Heart left ventricle (tissue), 16 donors: ENCODE measurements around the gene SMR3B. TPM values are rescaled to one million over a fixed set of nuclear protein-coding genes. Genes with fewer than 3 reads are reported as not detected.

ENCODE experiments used
- ATAC-seq, 4 donors: fragments of 200-7000 bp; cut with Tn5 transposase; one replicate each; pipeline ENCODE4 v1.9.1; 2020 to 2022; ENCODE audit warnings: moderate library complexity in 4 of 4, mild to moderate bottlenecking in 3 of 4, moderate number of reproducible peaks in 1 of 4
- DNase-seq, 5 donors: peaks; one replicate each; pipeline ENCODE4 v3.0.0-alpha.2; 2020
- H3K27ac ChIP-seq, 12 donors: fragments of 200-600 bp; sonication (generic) in 4 of 12; one replicate each; pipeline versions ENCODE4 v1.5.0 to v1.8.0; 2016 to 2022; ENCODE audit warnings: mild to moderate bottlenecking in 2 of 12
- H3K27me3 ChIP-seq, 9 donors: fragments of 200-600 bp; sonication (generic) in 2 of 9; one replicate each; pipeline versions ENCODE4 v1.5.1 to v1.8.0; 2016 to 2022; ENCODE audit warnings: mild to moderate bottlenecking in 3 of 9
- H3K36me3 ChIP-seq, 9 donors: fragments of 200-600 bp; sonication (generic) in 2 of 9; one replicate each; pipeline versions ENCODE4 v1.5.0 to v1.8.0; 2018 to 2022; ENCODE audit warnings: mild to moderate bottlenecking in 2 of 9
- H3K4me1 ChIP-seq, 12 donors: fragments of 200-600 bp; sonication (generic) in 4 of 12; one replicate each; pipeline versions ENCODE4 v1.5.0 to v1.8.0; 2016 to 2022; ENCODE audit warnings: mild to moderate bottlenecking in 3 of 12
- H3K4me3 ChIP-seq, 12 donors: fragments of 200-600 bp; sonication (generic) in 4 of 12; one replicate each; pipeline versions ENCODE4 v1.5.0 to v1.8.0; 2017 to 2022; ENCODE audit warnings: mild to moderate bottlenecking in 9 of 12, moderate library complexity in 4 of 12
- H3K9me3 ChIP-seq, 12 donors: fragments of 200-600 bp; sonication (generic) in 4 of 12; one replicate each; pipeline versions ENCODE4 v1.5.0 to v1.8.0; 2016 to 2022; ENCODE audit warnings: mild to moderate bottlenecking in 1 of 12
- CTCF ChIP-seq, 12 donors: fragments of 200-600 bp; sonication (generic) in 4 of 12; IDR thresholded peaks; one replicate each; pipeline versions ENCODE4 v1.5.0 to v1.8.0; 2018 to 2022; ENCODE audit warnings: antibody characterized with exemption in 12 of 12, mild to moderate bottlenecking in 5 of 12
- POLR2A ChIP-seq, 2 donors: fragments of 450-650 bp; IDR thresholded peaks; one replicate each; pipeline ENCODE4 v1.6.1; 2017; ENCODE audit warnings: antibody characterized with exemption in 2 of 2, mild to moderate bottlenecking in 2 of 2, moderate library complexity in 2 of 2
- WGBS, 4 donors: extraction: QIAGEN DNeasy Blood & Tissue Kit in 2 of 4; methylation state at CpG; one replicate each; pipeline versions ENCODE4 v1.1.5 to v1.1.7; 2013 to 2018; 5-methylcytosine and 5-hydroxymethylcytosine counted together
- intact Hi-C, 10 donors: fragments of 100-400 bp; cut with DNase I; formaldehyde crosslinking; loops; one replicate each; pipeline versions ENCODE4 v1.11.1 to v1.14.2; 2022
- polyA plus RNA-seq, 2 donors: library from polyadenylated mRNA; stranded (reverse); fragments of 200-250 nt; gene quantifications; one replicate each; pipeline ENCODE4 v1.2.3, GENCODE V29; 2013
- total RNA-seq, 9 donors: library from RNA; depleted of rRNA in 2 of 9; stranded (reverse); fragments of >200 nt in 2 of 9; fragmentation: NEBNext Ultra II Directional in 3 of 9; extraction: Animal tissue kit (Norgen Biotek cat#: 25700) in 3 of 9; gene quantifications; one replicate each; pipeline versions ENCODE4 v1.1.0 to v1.2.4, GENCODE V29; 2016 to 2023
- donor health status: ischemic (EF 13 %, LVEDD 7.1; RV severe dilation, severe dysfunction).
- donor health status: healthy with polysubstance abuse.
- donor health status: DM: no; HTN: yes; CAD: no.
- donor health status: DM: no; HTN: no; CAD: no.
- donor health status: ischemic (EF 25% LVEDD 6.9; RV normal size, moderate dysfunction).
- donor health status: ischemic (EF 25% LVEDD 5.7; RV mildly dilated, moderate dysfunction).
- donor health status: healthy.
- donor health status: DM: yes; HTN: yes; CAD: no.
- donor health status: ischemic (EF 35%, LVEDD 5.7; RV mildly dilated, moderate dysfunction).
- donor health status: nonischemic (EF 11% LVEDD 7.7; RV severe dilation, severe dysfunction).
- donor health status: DM: yes; HTN: yes; CAD: no.
- donor health status: PGD.
- donor health status: ischemic (EF 29% LVEDD 5.4; RV normal size, mild dysfunction).
- donor health status: nonischemic (EF 23%, LVEDD 6.1; RV moderate dilation, normal function).

The SMR3B gene
- total and polyA plus RNA-seq, 11 donors, result not detected

- no peak overlapping the region for H3K27ac ChIP-seq
- H3K27me3 ChIP-seq, result no peaks in the 10 kb centered on the region
- TF ChIP-seq POLR2A (IDR thresholded peaks at IDR 0.05), result no peak
- TF ChIP-seq CTCF (IDR thresholded peaks at IDR 0.05), result no peak
- H3K36me3 ChIP-seq, result no peaks in the 10 kb centered on the region
- no peaks in the 10 kb centered on the region for H3K4me1 ChIP-seq
- H3K9me3 ChIP-seq, result peaks cover 0 to 4% (median 0%) of the 10 kb centered on the region in 12 donors
- WGBS, 4 donors, result 75 to 92% (median 87%) methylated on average over 1 of the region's 1 CpG
- no peak for ATAC-seq
- no peak overlapping the region for H3K4me3 ChIP-seq
- DNase-seq, result no peak
- intact Hi-C loops, result no loop called here
These were observed 19.8 kb downstream of the SMR3B start for GRCh38 chr4:70402762-70403161.

GRCh38 chr4:70405765-70406164 lies 22.8 kb downstream of the SMR3B start:
- peaks cover 0 to 4% (median 0%) of the 10 kb centered on the region in 12 donors for H3K9me3 ChIP-seq
- H3K4me1 ChIP-seq, result no peaks in the 10 kb centered on the region
- H3K4me3 ChIP-seq, result no peak overlapping the region
- WGBS, 4 donors, result 64 to 73% (median 71%) methylated on average over 6 of the region's 6 CpGs
- H3K27me3 ChIP-seq, result no peaks in the 10 kb centered on the region
- intact Hi-C loops, result no loop called here
- DNase-seq (no peak), ATAC-seq (no peak)
- no peak for TF ChIP-seq CTCF (IDR thresholded peaks at IDR 0.05)
- TF ChIP-seq POLR2A (IDR thresholded peaks at IDR 0.05), result no peak
- no peak overlapping the region for H3K27ac ChIP-seq
- no peaks in the 10 kb centered on the region for H3K36me3 ChIP-seq

GRCh38 chr4:70425306-70425705 lies 42.4 kb downstream of the SMR3B start:
- WGBS, 4 donors, result 62 to 79% (median 66%) methylated on average over 1 of the region's 1 CpG
- Histone ChIP-seq H3K4me1 (no peaks in the 10 kb centered on the region), H3K27ac (no peak overlapping the region), H3K27me3 (no peaks in the 10 kb centered on the region), H3K36me3 (no peaks in the 10 kb centered on the region), H3K9me3 (peaks cover 0 to 5% (median 0%) of the 10 kb centered on the region in 12 donors), H3K4me3 (no peak overlapping the region)
- DNase-seq (no peak), ATAC-seq (no peak)
- TF ChIP-seq CTCF (IDR thresholded peaks at IDR 0.05), result no peak
- no peak for TF ChIP-seq POLR2A (IDR thresholded peaks at IDR 0.05)
- intact Hi-C loops, result no loop called here

- Histone ChIP-seq H3K27ac (no peak overlapping the region), H3K9me3 (peaks cover 0 to 5% (median 0%) of the 10 kb centered on the region in 12 donors), H3K4me1 (no peaks in the 10 kb centered on the region), H3K27me3 (no peaks in the 10 kb centered on the region), H3K36me3 (no peaks in the 10 kb centered on the region), H3K4me3 (no peak overlapping the region)
- ATAC-seq (no peak), DNase-seq (no peak)
- intact Hi-C loops, result no loop called here
- no peak for TF ChIP-seq POLR2A (IDR thresholded peaks at IDR 0.05)
- no peak for TF ChIP-seq CTCF (IDR thresholded peaks at IDR 0.05)
These were observed 43.9 kb downstream of the SMR3B start for GRCh38 chr4:70426789-70427188.
